H9 (cell line): ENCODE data around the gene AFG1L. TPM values are rescaled to one million over a fixed set of nuclear protein-coding genes. Genes with fewer than 3 reads are reported as not detected.

Experiments
- DNase-seq: peaks from one replicate; pipeline ENCODE4 v3.0.0-alpha.2; 2017
- H2AFZ ChIP-seq: one replicate; pipeline ENCODE4 v1.6.1; 2013; ENCODE audit warnings: mild to moderate bottlenecking, low read length, control low read depth, moderate library complexity
- H2AK5ac ChIP-seq: 2 replicates; pipeline ENCODE4 v1.6.1; 2013; ENCODE audit warnings: low read length, control low read depth, mixed read lengths; ENCODE audit not compliant: insufficient read length
- H2BK120ac ChIP-seq: one replicate; pipeline ENCODE4 v1.6.1; 2013; ENCODE audit warnings: low read depth, mild to moderate bottlenecking, low read length, control low read depth, inconsistent platforms; ENCODE audit not compliant: poor library complexity, severe bottlenecking
- H2BK12ac ChIP-seq: 2 replicates; pipeline ENCODE4 v1.6.1; 2013; ENCODE audit warnings: low read length, control low read depth, mixed read lengths, low read depth; ENCODE audit not compliant: insufficient read length
- H2BK15ac ChIP-seq: 2 replicates; pipeline ENCODE4 v1.6.1; 2013; ENCODE audit warnings: low read depth, low read length, control low read depth
- H2BK20ac ChIP-seq: one replicate; pipeline ENCODE4 v1.6.1; 2013; ENCODE audit warnings: low read depth, mild to moderate bottlenecking, low read length, control low read depth, inconsistent platforms; ENCODE audit not compliant: poor library complexity, severe bottlenecking
- H2BK5ac ChIP-seq: 2 replicates; pipeline ENCODE4 v1.6.1; 2013; ENCODE audit warnings: low read length, control low read depth, mixed read lengths; ENCODE audit not compliant: insufficient read length
- H3K14ac ChIP-seq: 2 replicates; pipeline ENCODE4 v1.6.1; 2013; ENCODE audit warnings: low read length, control low read depth; ENCODE audit not compliant: insufficient read depth
- H3K18ac ChIP-seq: 2 replicates; pipeline ENCODE4 v1.6.1; 2013; ENCODE audit warnings: low read depth, mild to moderate bottlenecking, mixed read lengths, low read length, control low read depth; ENCODE audit not compliant: insufficient read length
- H3K23ac ChIP-seq: 2 replicates; pipeline ENCODE4 v1.6.1; 2013; ENCODE audit warnings: low read length, control low read depth, mixed read lengths, low read depth; ENCODE audit not compliant: insufficient read length
- H3K23me2 ChIP-seq: 2 replicates; pipeline ENCODE4 v1.6.1; 2013; ENCODE audit warnings: low read depth, mild to moderate bottlenecking, mixed read lengths, low read length, control low read depth; ENCODE audit not compliant: insufficient read length, poor library complexity, severe bottlenecking
- H3K27ac ChIP-seq: 2 replicates; pipeline ENCODE4 v1.5.1; 2013; ENCODE audit warnings: low read length, control low read depth, mixed read lengths, low read depth; ENCODE audit not compliant: insufficient read length
- H3K27me3 ChIP-seq: 2 replicates; pipeline ENCODE4 v1.6.1; 2013; ENCODE audit warnings: low read length, control low read depth, inconsistent platforms; ENCODE audit not compliant: insufficient read depth
- H3K4ac ChIP-seq: 2 replicates; pipeline ENCODE4 v1.6.1; 2013; ENCODE audit warnings: low read depth, mild to moderate bottlenecking, control low read depth, inconsistent platforms, low read length, moderate library complexity
- H3K4me1 ChIP-seq: 2 replicates; pipeline ENCODE4 v1.6.1; 2013; ENCODE audit warnings: low read length, control low read depth, inconsistent platforms; ENCODE audit not compliant: insufficient read depth
- H3K4me2 ChIP-seq: 2 replicates; pipeline ENCODE4 v1.6.1; 2013; ENCODE audit warnings: low read length, control low read depth, mixed read lengths; ENCODE audit not compliant: insufficient read length, insufficient read depth
- H3K56ac ChIP-seq: 2 replicates; pipeline ENCODE4 v1.6.1; 2013; ENCODE audit warnings: low read depth, mild to moderate bottlenecking, mixed read lengths, low read length, control low read depth; ENCODE audit not compliant: insufficient read length
- H3K79me1 ChIP-seq: 2 replicates; pipeline ENCODE4 v1.6.1; 2013; ENCODE audit warnings: low read depth, mild to moderate bottlenecking, moderate library complexity, low read length, control low read depth, inconsistent platforms; ENCODE audit not compliant: insufficient read depth, poor library complexity, severe bottlenecking
- H3K79me2 ChIP-seq: 2 replicates; pipeline ENCODE4 v1.6.1; 2013; ENCODE audit warnings: low read length, control low read depth, inconsistent platforms; ENCODE audit not compliant: insufficient read depth
- H3K9ac ChIP-seq: 2 replicates; pipeline ENCODE4 v1.6.1; 2013; ENCODE audit warnings: low read length, control low read depth, mixed read lengths; ENCODE audit not compliant: insufficient read length; ENCODE audit errors: extremely low read depth
- H3K9me3 ChIP-seq: one replicate; pipeline ENCODE4 v1.6.1; 2013; ENCODE audit warnings: low read depth, low read length, inconsistent platforms; ENCODE audit not compliant: control insufficient read depth
- H3T11ph ChIP-seq: one replicate; pipeline ENCODE4 v1.6.1; 2013; ENCODE audit warnings: mild to moderate bottlenecking, low read length, control low read depth, inconsistent platforms
- H4K20me1 ChIP-seq: one replicate; pipeline ENCODE4 v1.6.1; 2013; ENCODE audit not compliant: control insufficient read depth, insufficient read length, insufficient read depth
- H4K5ac ChIP-seq: 2 replicates; pipeline ENCODE4 v1.6.1; 2013; ENCODE audit warnings: low read depth, mild to moderate bottlenecking, mixed read lengths, low read length, control low read depth; ENCODE audit not compliant: insufficient read length
- H4K8ac ChIP-seq: replicated peaks from 2 replicates; pipeline ENCODE4 v1.6.1; 2013; ENCODE audit warnings: low read length, control low read depth, mixed read lengths, low read depth; ENCODE audit not compliant: insufficient read length
- H4K91ac ChIP-seq: 2 replicates; pipeline ENCODE4 v1.6.1; 2013; ENCODE audit warnings: low read depth, mild to moderate bottlenecking, moderate library complexity, mixed read lengths, low read length, control low read depth; ENCODE audit not compliant: insufficient read length
- H3K27ac Mint-ChIP-seq, 3 experiments: 2 replicates in 2 of 3; 3 replicates in 1 of 3; pipeline ENCODE4 v1.8.0; 2020 to 2021; ENCODE audit warnings: mixed read lengths in 3 of 3, mild to moderate bottlenecking in 1 of 3, moderate library complexity in 1 of 3
- H3K27me3 Mint-ChIP-seq: 2 replicates; pipeline ENCODE4 v1.8.0; 2021; ENCODE audit warnings: low read depth, mild to moderate bottlenecking, moderate library complexity, mixed read lengths
- H3K36me3 Mint-ChIP-seq, 3 experiments: 2 replicates in 2 of 3; 3 replicates in 1 of 3; pipeline ENCODE4 v1.8.0; 2020 to 2021; ENCODE audit warnings: low read depth in 3 of 3, mixed read lengths in 3 of 3; ENCODE audit not compliant: insufficient read depth in 1 of 3
- H3K4me1 Mint-ChIP-seq, 2 experiments: 2 replicates each; pipeline ENCODE4 v1.8.0; 2020; ENCODE audit warnings: mixed read lengths in 2 of 2
- H3K4me3 Mint-ChIP-seq, 2 experiments: 2 replicates in 1 of 2; 3 replicates in 1 of 2; pipeline ENCODE4 v1.8.0; 2020 to 2021; ENCODE audit warnings: mild to moderate bottlenecking in 2 of 2, mixed read lengths in 2 of 2, moderate library complexity in 1 of 2
- H3K9me3 Mint-ChIP-seq, 2 experiments: 2 replicates in 1 of 2; 3 replicates in 1 of 2; pipeline ENCODE4 v1.8.0; 2020; ENCODE audit warnings: mild to moderate bottlenecking in 2 of 2, mixed read lengths in 2 of 2, moderate library complexity in 1 of 2
- CTCF ChIP-seq: fragments of 200-600 bp; sonication (generic); conservative IDR thresholded peaks from 3 replicates; pipeline ENCODE4 v1.8.0; 2021; ENCODE audit warnings: antibody characterized with exemption, mild to moderate bottlenecking
- WGBS: extraction: QIAGEN DNeasy Blood & Tissue Kit; methylation state at CpG from one replicate; pipeline ENCODE4 v1.1.7; 2013; ENCODE audit warnings: missing lambda C conversion rate, low lambda C conversion rate, mixed read lengths; ENCODE audit not compliant: insufficient read length; ENCODE audit errors: extremely low coverage; 5-methylcytosine and 5-hydroxymethylcytosine counted together
- total RNA-seq: library from RNA; stranded (reverse); gene quantifications from 2 replicates; pipeline ENCODE4 v1.2.1, GENCODE V29; 2021

Gene AFG1L
- total RNA-seq, 1 experiment from 2014 or later = 4.7 TPM

GRCh38 chr6:108523697-108524096 is 228.8 kb downstream of the AFG1L start:
- H3K18ac ChIP-seq = no peak overlapping the region
- H4K20me1 ChIP-seq = no peaks in the 10 kb centered on the region
- Mint-ChIP-seq H3K27me3 (no peaks in the 10 kb centered on the region; the same call in 1 of the 2 replicates), H3K4me1 (peaks cover 11 to 14% of the 10 kb centered on the region in 2 experiments), H3K27ac (no peak overlapping the region), H3K9me3 (no peaks in the 10 kb centered on the region), H3K36me3 (0 out of 7 replicates have a peak, but pooled peaks cover 0 to 2% (median 0%) of the 10 kb centered on the region in 3 experiments), H3K4me3 (no peak overlapping the region)
- no peak overlapping the region for H2AFZ ChIP-seq
- H3K79me1 ChIP-seq = no peaks in the 10 kb centered on the region
- no peak overlapping the region for H4K8ac ChIP-seq
- no peak for TF ChIP-seq CTCF
- H3K23me2 ChIP-seq = no peaks in the 10 kb centered on the region
- H2BK12ac ChIP-seq = no peak overlapping the region
- H3K14ac ChIP-seq = no peak overlapping the region
- H2BK20ac ChIP-seq = no peak overlapping the region
- no peak overlapping the region for H4K5ac ChIP-seq
- no peaks in the 10 kb centered on the region for H3K4me1 ChIP-seq
- no peak overlapping the region for H3K56ac ChIP-seq
- no peak overlapping the region for H2BK5ac ChIP-seq
- H3K9ac ChIP-seq = no peak overlapping the region
- no peak overlapping the region for H3K4me2 ChIP-seq
- no peaks in the 10 kb centered on the region for H3K79me2 ChIP-seq
- no peak overlapping the region for H2BK15ac ChIP-seq
- H3K9me3 ChIP-seq = no peaks in the 10 kb centered on the region
- H2BK120ac ChIP-seq = no peak overlapping the region
- no peak overlapping the region for H4K91ac ChIP-seq
- H3K23ac ChIP-seq = no peak overlapping the region
- no peak overlapping the region for H2AK5ac ChIP-seq
- no peak overlapping the region for H3T11ph ChIP-seq
- no peaks in the 10 kb centered on the region for H3K27me3 ChIP-seq
- no peak for DNase-seq
- H3K4ac ChIP-seq = no peak overlapping the region
- H3K27ac ChIP-seq = no peak overlapping the region
- 100% methylated on average over 1 of the region's 2 CpGs for WGBS
